ENCODE results near the gene MYBPC3.

GRCh38 chr11:47329987-47330931 is 22.2 kb downstream of the MYBPC3 start:
- TF ChIP-seq TAF1 (IDR thresholded peaks at IDR 0.05; ENCODE audit: low read depth, low read length) (no peak), POLR2A (IDR thresholded peaks at IDR 0.05; ENCODE audit: low read depth, low read length) (no peak)
